ENCODE measurements around the gene RABGAP1L. TPM values are rescaled to one million over a fixed set of nuclear protein-coding genes. Genes with fewer than 3 reads are reported as not detected.

RABGAP1L gene
- total and polyA plus RNA-seq, 4 donors, result 4.8 to 53.5 (median 18.8) TPM

- TF ChIP-seq ZBTB33 (IDR thresholded peaks at IDR 0.05) (no peak), EGR1 (IDR thresholded peaks at IDR 0.05; ENCODE audit: low read depth in 2 of 2) (no peak), NR2F2 (IDR thresholded peaks at IDR 0.05) (no peak), HNF4G (IDR thresholded peaks at IDR 0.05) (no peak), FOXA1 (IDR thresholded peaks at IDR 0.05) (no peak), FOXA2 (IDR thresholded peaks at IDR 0.05) (no peak)
- TF ChIP-seq, protein P1, sequence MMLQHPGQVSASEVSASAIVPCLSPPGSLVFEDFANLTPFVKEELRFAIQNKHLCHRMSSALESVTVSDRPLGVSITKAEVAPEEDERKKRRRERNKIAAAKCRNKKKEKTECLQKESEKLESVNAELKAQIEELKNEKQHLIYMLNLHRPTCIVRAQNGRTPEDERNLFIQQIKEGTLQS (IDR thresholded peaks at IDR 0.05), result no peak
Measured at GRCh38 chr1:174652569-174653280, 493.4 kb downstream of the RABGAP1L start (continued).

DNA sequence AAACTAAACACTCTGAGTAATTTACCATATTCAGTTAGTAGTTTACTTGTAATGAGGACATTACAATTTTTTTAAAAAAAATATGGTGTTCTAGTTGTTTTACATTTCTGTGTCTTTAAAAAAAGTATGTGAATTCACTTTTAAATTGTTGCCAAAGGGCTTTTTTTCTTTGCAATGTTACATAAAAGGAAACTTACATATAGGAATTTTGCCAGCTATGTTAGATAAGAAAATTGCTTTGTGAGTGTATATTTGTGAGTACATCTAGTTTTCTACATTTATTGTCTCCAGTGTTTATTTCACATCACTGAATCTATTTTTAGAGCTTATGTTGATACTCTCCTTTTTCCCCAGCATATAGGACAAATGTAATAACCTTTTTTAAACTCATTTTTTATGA lies 495.2 kb downstream of the RABGAP1L start:
- TF ChIP-seq YY1 (IDR thresholded peaks at IDR 0.05), result no peak
- no peak for TF ChIP-seq RAD21 (IDR thresholded peaks at IDR 0.05)
- TF ChIP-seq SP1 (IDR thresholded peaks at IDR 0.05), result no peak
- TF ChIP-seq GABPA (IDR thresholded peaks at IDR 0.05 in 1 of 2, conservative IDR thresholded peaks at IDR 0.05 in 1 of 2), result no peak
- no peak for TF ChIP-seq NR2F2 (IDR thresholded peaks at IDR 0.05)
- TF ChIP-seq, protein P2, sequence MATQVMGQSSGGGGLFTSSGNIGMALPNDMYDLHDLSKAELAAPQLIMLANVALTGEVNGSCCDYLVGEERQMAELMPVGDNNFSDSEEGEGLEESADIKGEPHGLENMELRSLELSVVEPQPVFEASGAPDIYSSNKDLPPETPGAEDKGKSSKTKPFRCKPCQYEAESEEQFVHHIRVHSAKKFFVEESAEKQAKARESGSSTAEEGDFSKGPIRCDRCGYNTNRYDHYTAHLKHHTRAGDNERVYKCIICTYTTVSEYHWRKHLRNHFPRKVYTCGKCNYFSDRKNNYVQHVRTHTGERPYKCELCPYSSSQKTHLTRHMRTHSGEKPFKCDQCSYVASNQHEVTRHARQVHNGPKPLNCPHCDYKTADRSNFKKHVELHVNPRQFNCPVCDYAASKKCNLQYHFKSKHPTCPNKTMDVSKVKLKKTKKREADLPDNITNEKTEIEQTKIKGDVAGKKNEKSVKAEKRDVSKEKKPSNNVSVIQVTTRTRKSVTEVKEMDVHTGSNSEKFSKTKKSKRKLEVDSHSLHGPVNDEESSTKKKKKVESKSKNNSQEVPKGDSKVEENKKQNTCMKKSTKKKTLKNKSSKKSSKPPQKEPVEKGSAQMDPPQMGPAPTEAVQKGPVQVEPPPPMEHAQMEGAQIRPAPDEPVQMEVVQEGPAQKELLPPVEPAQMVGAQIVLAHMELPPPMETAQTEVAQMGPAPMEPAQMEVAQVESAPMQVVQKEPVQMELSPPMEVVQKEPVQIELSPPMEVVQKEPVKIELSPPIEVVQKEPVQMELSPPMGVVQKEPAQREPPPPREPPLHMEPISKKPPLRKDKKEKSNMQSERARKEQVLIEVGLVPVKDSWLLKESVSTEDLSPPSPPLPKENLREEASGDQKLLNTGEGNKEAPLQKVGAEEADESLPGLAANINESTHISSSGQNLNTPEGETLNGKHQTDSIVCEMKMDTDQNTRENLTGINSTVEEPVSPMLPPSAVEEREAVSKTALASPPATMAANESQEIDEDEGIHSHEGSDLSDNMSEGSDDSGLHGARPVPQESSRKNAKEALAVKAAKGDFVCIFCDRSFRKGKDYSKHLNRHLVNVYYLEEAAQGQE (IDR thresholded peaks at IDR 0.05), result no peak
- no peak for TF ChIP-seq EGR1 (IDR thresholded peaks at IDR 0.05; ENCODE audit: low read depth in 2 of 2)
- TF ChIP-seq FOXA1 (IDR thresholded peaks at IDR 0.05), result no peak
- TF ChIP-seq, protein P1 (IDR thresholded peaks at IDR 0.05), result no peak
- TF ChIP-seq ZBTB33 (IDR thresholded peaks at IDR 0.05), result no peak
- TF ChIP-seq, protein P3, sequence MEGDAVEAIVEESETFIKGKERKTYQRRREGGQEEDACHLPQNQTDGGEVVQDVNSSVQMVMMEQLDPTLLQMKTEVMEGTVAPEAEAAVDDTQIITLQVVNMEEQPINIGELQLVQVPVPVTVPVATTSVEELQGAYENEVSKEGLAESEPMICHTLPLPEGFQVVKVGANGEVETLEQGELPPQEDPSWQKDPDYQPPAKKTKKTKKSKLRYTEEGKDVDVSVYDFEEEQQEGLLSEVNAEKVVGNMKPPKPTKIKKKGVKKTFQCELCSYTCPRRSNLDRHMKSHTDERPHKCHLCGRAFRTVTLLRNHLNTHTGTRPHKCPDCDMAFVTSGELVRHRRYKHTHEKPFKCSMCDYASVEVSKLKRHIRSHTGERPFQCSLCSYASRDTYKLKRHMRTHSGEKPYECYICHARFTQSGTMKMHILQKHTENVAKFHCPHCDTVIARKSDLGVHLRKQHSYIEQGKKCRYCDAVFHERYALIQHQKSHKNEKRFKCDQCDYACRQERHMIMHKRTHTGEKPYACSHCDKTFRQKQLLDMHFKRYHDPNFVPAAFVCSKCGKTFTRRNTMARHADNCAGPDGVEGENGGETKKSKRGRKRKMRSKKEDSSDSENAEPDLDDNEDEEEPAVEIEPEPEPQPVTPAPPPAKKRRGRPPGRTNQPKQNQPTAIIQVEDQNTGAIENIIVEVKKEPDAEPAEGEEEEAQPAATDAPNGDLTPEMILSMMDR (IDR thresholded peaks at IDR 0.05; ENCODE audit: low read depth, low read length, missing input control), result no peak
- TF ChIP-seq HNF4A (conservative IDR thresholded peaks at IDR 0.05), result no peak
- TF ChIP-seq HNF4G (IDR thresholded peaks at IDR 0.05), result no peak
- TF ChIP-seq MAX (IDR thresholded peaks at IDR 0.05), result no peak
- no peak for TF ChIP-seq TAF1 (conservative IDR thresholded peaks at IDR 0.05)
- TF ChIP-seq JUND (IDR thresholded peaks at IDR 0.05), result no peak
- TF ChIP-seq RXRA (IDR thresholded peaks at IDR 0.05), result no peak
- TF ChIP-seq FOXA2 (IDR thresholded peaks at IDR 0.05), result no peak
- DNase-seq (ENCODE audit: low spot score), result no peak

More for the DNA sequence above, 495.2 kb downstream of the RABGAP1L start:
- Histone ChIP-seq H3K9me3 (ENCODE audit: control insufficient read depth in 4 of 4, low read length in 3 of 4) (no peaks in the 10 kb centered on the region), H3K4me1 (ENCODE audit: control insufficient read depth in 4 of 4, insufficient read depth in 4 of 4, low read length in 3 of 4) (peaks cover 0 to 5% (median 2%) of the 10 kb centered on the region in 4 donors), H3K27me3 (ENCODE audit: control insufficient read depth in 4 of 4, insufficient read depth in 4 of 4, low read length in 3 of 4) (no peaks in the 10 kb centered on the region), H3K27ac (ENCODE audit: low read depth in 1 of 2, low read length in 2 of 2) (no peak overlapping the region), H3K4me3 (ENCODE audit: low read depth in 1 of 3, low read length in 3 of 3) (no peak overlapping the region), H3K36me3 (ENCODE audit: control insufficient read depth in 4 of 4, insufficient read depth in 3 of 4, low read depth in 1 of 4, low read length in 3 of 4) (no peaks in the 10 kb centered on the region), H3K9ac (ENCODE audit: low read depth in 1 of 2, low read length in 2 of 2) (no peak overlapping the region)

Data from liver (tissue), 9 donors.